Lower lobe of right lung (tissue), 2 donors: ENCODE results near the gene DAAM1. TPM values are rescaled to one million over a fixed set of nuclear protein-coding genes. Genes with fewer than 3 reads are reported as not detected.

Experiments
- ATAC-seq, 2 donors: fragments of 200-7000 bp; cut with Tn5 transposase; one replicate each; pipeline ENCODE4 v1.9.1; 2020 to 2022; ENCODE audit warnings: mild to moderate bottlenecking in 2 of 2, moderate library complexity in 2 of 2
- DNase-seq: peaks from one replicate; pipeline ENCODE4 v3.0.0-alpha.2; 2020
- H3K27ac ChIP-seq: fragments of 200-600 bp; one replicate; pipeline ENCODE4 v1.8.0; 2022
- H3K27me3 ChIP-seq: fragments of 200-600 bp; one replicate; pipeline ENCODE4 v1.8.0; 2022; ENCODE audit warnings: low read depth
- H3K36me3 ChIP-seq: fragments of 200-600 bp; one replicate; pipeline ENCODE4 v1.8.0; 2022; ENCODE audit warnings: mild to moderate bottlenecking
- H3K4me1 ChIP-seq: fragments of 200-600 bp; one replicate; pipeline ENCODE4 v1.8.0; 2022
- H3K4me3 ChIP-seq: fragments of 200-600 bp; one replicate; pipeline ENCODE4 v1.8.0; 2022; ENCODE audit warnings: mild to moderate bottlenecking
- H3K9me3 ChIP-seq: fragments of 200-600 bp; one replicate; pipeline ENCODE4 v1.8.0; 2022
- CTCF ChIP-seq: fragments of 200-600 bp; IDR thresholded peaks from one replicate; pipeline ENCODE4 v1.8.0; 2022; ENCODE audit warnings: antibody characterized with exemption, mild to moderate bottlenecking
- intact Hi-C: fragments of 100-400 bp; cut with DNase I; formaldehyde crosslinking; loops from one replicate; pipeline ENCODE4 v1.11.0; 2022
- total RNA-seq: library from RNA; stranded (reverse); fragmentation: NEBNext Ultra II Directional; extraction: Animal tissue kit (Norgen Biotek cat#: 25700); gene quantifications from one replicate; pipeline ENCODE4 v1.2.1, GENCODE V29; 2021
- donor health status: DM: no; HTN: yes; CAD: no; lungs with severe emphysema.

Gene DAAM1
- total RNA-seq, 1 donor from 2014 or later: 46.7 TPM

- no peaks in the 10 kb centered on the region for H3K9me3 ChIP-seq
- H3K4me3 ChIP-seq: no peak overlapping the region
- no peaks in the 10 kb centered on the region for H3K36me3 ChIP-seq
- no peak for ATAC-seq
- intact Hi-C loops: no loop called here
- DNase-seq: no peak
- no peaks in the 10 kb centered on the region for H3K27me3 ChIP-seq
- peaks cover 5% of the 10 kb centered on the region for H3K4me1 ChIP-seq
- no peak for TF ChIP-seq CTCF
- H3K27ac ChIP-seq: no peak overlapping the region
These were observed 52.7 kb downstream of the DAAM1 start for GRCh38 chr14:59241121-59241520.

- no peak for TF ChIP-seq CTCF
- no peak overlapping the region for H3K4me3 ChIP-seq
- H3K4me1 ChIP-seq: no peaks in the 10 kb centered on the region
- ATAC-seq (no peak), DNase-seq (no peak)
- intact Hi-C loops: no loop called here
- H3K36me3 ChIP-seq: no peaks in the 10 kb centered on the region
- no peaks in the 10 kb centered on the region for H3K9me3 ChIP-seq
- no peaks in the 10 kb centered on the region for H3K27me3 ChIP-seq
- H3K27ac ChIP-seq: no peak overlapping the region
These were observed 54.7 kb downstream of the DAAM1 start for GRCh38 chr14:59243174-59243573.

GRCh38 chr14:59244581-59244980 is 56.1 kb downstream of the DAAM1 start:
- no peak overlapping the region for H3K4me3 ChIP-seq
- no peak overlapping the region for H3K27ac ChIP-seq
- H3K27me3 ChIP-seq: no peaks in the 10 kb centered on the region
- ATAC-seq: peak in 1 of 2 donors; percentile 44
- no peaks in the 10 kb centered on the region for H3K36me3 ChIP-seq
- H3K4me1 ChIP-seq: peaks cover 9% of the 10 kb centered on the region
- intact Hi-C loops: no loop called here
- H3K9me3 ChIP-seq: no peaks in the 10 kb centered on the region
- TF ChIP-seq CTCF: no peak
- no peak for DNase-seq

GRCh38 chr14:59245809-59246295 is 57.4 kb downstream of the DAAM1 start:
- no peak for ATAC-seq

GRCh38 chr14:59246566-59246965 is 58.1 kb downstream of the DAAM1 start:
- ATAC-seq: no peak
- H3K27me3 ChIP-seq: no peaks in the 10 kb centered on the region

More at GRCh38 chr14:59245809-59246295, 57.4 kb downstream of the DAAM1 start:
- intact Hi-C loops: no loop called here
- H3K9me3 ChIP-seq: no peaks in the 10 kb centered on the region
- no peak for DNase-seq
- H3K27me3 ChIP-seq: no peaks in the 10 kb centered on the region
- no peak for TF ChIP-seq CTCF
- peaks cover 10% of the 10 kb centered on the region for H3K4me1 ChIP-seq
- no peak overlapping the region for H3K4me3 ChIP-seq
- H3K27ac ChIP-seq: no peak overlapping the region
- H3K36me3 ChIP-seq: no peaks in the 10 kb centered on the region

More at GRCh38 chr14:59246566-59246965, 58.1 kb downstream of the DAAM1 start:
- DNase-seq: no peak
- intact Hi-C loops: no loop called here
- Histone ChIP-seq H3K4me1 (peaks cover 10% of the 10 kb centered on the region), H3K9me3 (no peaks in the 10 kb centered on the region), H3K36me3 (no peaks in the 10 kb centered on the region), H3K4me3 (no peak overlapping the region), H3K27ac (no peak overlapping the region)
- no peak for TF ChIP-seq CTCF
